Body of pancreas (tissue), 4 donors: ENCODE results near the gene HEBP2.

ENCODE experiments used
- CTCF ChIP-seq, 7 experiments: fragments of 450-650 bp in 4 of 7; fragments of 200-600 bp in 3 of 7; sonication (generic) in 3 of 7; IDR thresholded peaks; one replicate each; pipeline ENCODE4 v1.5.1; 2016 to 2019; ENCODE audit warnings: antibody characterized with exemption in 7 of 7
- POLR2A ChIP-seq, 3 donors: fragments of 450-650 bp; IDR thresholded peaks; one replicate each; pipeline ENCODE4 v1.6.1; 2016; ENCODE audit warnings: antibody characterized with exemption in 3 of 3, mild to moderate bottlenecking in 2 of 3

DNA sequence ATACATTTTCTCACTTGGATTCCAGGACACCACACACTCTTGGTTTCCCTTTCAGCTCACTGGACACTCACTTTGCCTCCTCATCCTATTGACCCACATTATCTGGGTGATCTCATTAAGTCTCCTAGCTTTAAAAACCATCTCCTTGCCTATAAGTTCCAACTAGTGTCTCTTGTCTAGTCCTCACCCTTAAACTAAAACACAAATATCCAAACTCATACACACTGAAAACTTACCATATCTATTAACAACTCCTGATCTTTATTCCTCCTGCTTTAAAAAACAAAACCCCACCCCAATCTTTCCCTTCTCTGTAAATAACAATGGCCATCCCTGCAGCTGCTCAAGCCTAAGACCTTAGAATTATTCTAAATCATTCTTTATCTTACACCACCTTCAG is 29.8 kb upstream of the HEBP2 start:
- TF ChIP-seq CTCF (IDR thresholded peaks at IDR 0.05) (no peak), POLR2A (IDR thresholded peaks at IDR 0.05) (no peak)
